ENCODE results near the gene PDE12. TPM values are rescaled to one million over a fixed set of nuclear protein-coding genes. Genes with fewer than 3 reads are reported as not detected.

The PDE12 gene
- total and polyA plus RNA-seq, 2 donors (not counting 3 experiments of a cell fraction or from before 2014, with no cell fraction given), result 12.8 to 20.4 TPM

DNA sequence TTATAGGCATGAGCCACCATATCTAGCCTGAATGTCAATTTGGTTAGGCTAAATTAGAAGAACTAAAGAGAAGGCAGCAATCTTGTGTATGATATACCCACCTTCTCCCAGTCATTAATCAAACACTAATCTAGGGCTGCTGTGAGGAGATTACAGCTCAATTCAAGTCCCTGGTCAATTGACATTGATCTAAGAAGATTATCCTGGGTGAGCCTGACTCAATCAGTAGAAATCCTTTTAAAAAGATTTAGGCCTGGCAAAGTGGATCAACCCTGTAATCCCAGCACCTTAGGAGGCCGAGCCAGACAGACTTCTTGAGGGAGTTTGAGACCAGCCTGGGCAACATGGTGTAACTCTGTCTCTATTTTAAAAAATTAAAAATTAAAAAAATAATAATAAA, 9.5 kb upstream of the PDE12 start:
- no peak overlapping the region for H2AFZ ChIP-seq (ENCODE audit: low read depth, low read length)
- H3K9me1 ChIP-seq (replicated peaks; ENCODE audit: control insufficient read depth, extremely low read depth, insufficient read depth, low read length), result no peaks in the 10 kb centered on the region
- DNase-seq (ENCODE audit: low read depth, low spot score) (no peak), FAIRE-seq (no peak)
- H3K9ac ChIP-seq (replicated peaks; ENCODE audit: extremely low read depth, insufficient read depth, low read length), result no peak overlapping the region
- H3K4me2 ChIP-seq (ENCODE audit: insufficient read depth, low read length), result no peak overlapping the region
- H3K79me2 ChIP-seq (ENCODE audit: control insufficient read depth, insufficient read depth, low read length), result no peaks in the 10 kb centered on the region
- intact Hi-C loops (cut with micrococcal nuclease) (no loop called here), dilution Hi-C loops (cut with MboI; ENCODE audit: extremely low pct_ligation_motif_present, low sequenced_read_pairs) (no loop called here)
- no peak overlapping the region for H3K27ac ChIP-seq (ENCODE audit: insufficient read depth, low read depth, low read length)
- H3K27me3 ChIP-seq (ENCODE audit: control insufficient read depth in 2 of 2, insufficient read depth in 2 of 2, low read length in 2 of 2), result no peaks in the 10 kb centered on the region
- no peaks in the 10 kb centered on the region for H3K36me3 ChIP-seq (ENCODE audit: control insufficient read depth in 2 of 2, extremely low read depth in 1 of 2, insufficient read depth in 2 of 2, low read length in 2 of 2)
- TF ChIP-seq EZH2 (IDR thresholded peaks at IDR 0.05; ENCODE audit: borderline replicate concordance, low read depth, low read length, severe bottlenecking), result no peak
- TF ChIP-seq FOS (IDR thresholded peaks at IDR 0.05; ENCODE audit: borderline replicate concordance, insufficient read depth, low read length), result no peak
- CTCF ChIA-PET, result interaction anchor here (1.2 to 1.3 kb wide), 2 partner anchors 9 to 128 kb away, joined by 3 to 5 read pairs; partner anchors contain the start of gene PDE12
- H3K4me1 ChIP-seq (ENCODE audit: control insufficient read depth, extremely low read depth, insufficient read depth, low read length), result peaks cover 9% of the 10 kb centered on the region
- H3K4me3 ChIP-seq (replicated peaks in 1 of 3; ENCODE audit: insufficient read depth in 1 of 3, low read depth in 1 of 3, low read length in 3 of 3), result no peak overlapping the region
- BruUV-seq (replicated peaks), result no TSS peak
- no peaks in the 10 kb centered on the region for H3K9me3 ChIP-seq (replicated peaks; ENCODE audit: control insufficient read depth, insufficient read depth, low read length)
- H4K20me1 ChIP-seq (replicated peaks; ENCODE audit: control insufficient read depth, extremely low read depth, insufficient read depth, low read length), result no peaks in the 10 kb centered on the region
- POLR2A ChIA-PET, result no interaction called here

DNA sequence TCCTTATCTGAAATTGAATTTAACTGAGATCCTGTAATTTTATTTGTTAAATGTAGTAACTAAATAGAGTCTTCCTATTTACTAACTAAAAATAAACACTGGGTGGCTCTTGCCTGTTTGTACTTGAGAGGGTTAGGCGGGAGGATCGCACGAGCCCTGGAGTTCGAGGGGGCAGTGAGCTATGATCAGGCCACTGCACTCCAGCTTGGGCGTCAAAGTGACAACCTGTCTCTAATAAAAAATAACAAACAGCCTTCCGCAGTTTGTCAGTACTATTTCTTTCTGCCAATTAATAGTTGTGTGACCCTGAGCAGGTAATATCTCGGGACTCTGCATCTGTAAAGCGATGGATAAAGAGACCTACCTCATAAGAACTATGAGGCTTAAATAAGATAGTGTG, 768 bp upstream of the PDE12 start:
- TF ChIP-seq EZH2 (IDR thresholded peaks at IDR 0.05; ENCODE audit: borderline replicate concordance, low read depth, low read length, severe bottlenecking), result no peak
- TF ChIP-seq, protein P1, sequence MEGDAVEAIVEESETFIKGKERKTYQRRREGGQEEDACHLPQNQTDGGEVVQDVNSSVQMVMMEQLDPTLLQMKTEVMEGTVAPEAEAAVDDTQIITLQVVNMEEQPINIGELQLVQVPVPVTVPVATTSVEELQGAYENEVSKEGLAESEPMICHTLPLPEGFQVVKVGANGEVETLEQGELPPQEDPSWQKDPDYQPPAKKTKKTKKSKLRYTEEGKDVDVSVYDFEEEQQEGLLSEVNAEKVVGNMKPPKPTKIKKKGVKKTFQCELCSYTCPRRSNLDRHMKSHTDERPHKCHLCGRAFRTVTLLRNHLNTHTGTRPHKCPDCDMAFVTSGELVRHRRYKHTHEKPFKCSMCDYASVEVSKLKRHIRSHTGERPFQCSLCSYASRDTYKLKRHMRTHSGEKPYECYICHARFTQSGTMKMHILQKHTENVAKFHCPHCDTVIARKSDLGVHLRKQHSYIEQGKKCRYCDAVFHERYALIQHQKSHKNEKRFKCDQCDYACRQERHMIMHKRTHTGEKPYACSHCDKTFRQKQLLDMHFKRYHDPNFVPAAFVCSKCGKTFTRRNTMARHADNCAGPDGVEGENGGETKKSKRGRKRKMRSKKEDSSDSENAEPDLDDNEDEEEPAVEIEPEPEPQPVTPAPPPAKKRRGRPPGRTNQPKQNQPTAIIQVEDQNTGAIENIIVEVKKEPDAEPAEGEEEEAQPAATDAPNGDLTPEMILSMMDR (IDR thresholded peaks at IDR 0.05; ENCODE audit: extremely low read depth in 1 of 2, insufficient read depth in 1 of 2, low read depth in 1 of 2, low read length in 2 of 2), result no peak
- TF ChIP-seq GATA2 (IDR thresholded peaks at IDR 0.05; ENCODE audit: insufficient read depth, insufficient read length, low read depth, low read length), result no peak
- no peak for TF ChIP-seq POLR2A (IDR thresholded peaks at IDR 0.05; ENCODE audit: low read depth, low read length)
- TF ChIP-seq, protein P2, sequence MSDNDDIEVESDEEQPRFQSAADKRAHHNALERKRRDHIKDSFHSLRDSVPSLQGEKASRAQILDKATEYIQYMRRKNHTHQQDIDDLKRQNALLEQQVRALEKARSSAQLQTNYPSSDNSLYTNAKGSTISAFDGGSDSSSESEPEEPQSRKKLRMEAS (IDR thresholded peaks at IDR 0.05; ENCODE audit: insufficient read depth, insufficient read length), result no peak
- dilution Hi-C loops (cut with MboI; ENCODE audit: extremely low pct_ligation_motif_present, low sequenced_read_pairs), result no loop called here
- POLR2A ChIA-PET, result interaction anchor here (1.1 kb wide), 1 partner anchor 37 kb away, joined by 5 read pairs; no protein-coding TSS in a partner anchor

More for the DNA sequence above, 768 bp upstream of the PDE12 start:
- H2AFZ ChIP-seq (ENCODE audit: low read depth, low read length), result peak overlapping the region; percentile 89
- H3K9ac ChIP-seq (replicated peaks; ENCODE audit: extremely low read depth, insufficient read depth, low read length), result peak overlapping the region; percentile 70
- H3K79me2 ChIP-seq (ENCODE audit: control insufficient read depth, insufficient read depth, low read length), result peaks cover 36% of the 10 kb centered on the region
- H3K4me2 ChIP-seq (ENCODE audit: insufficient read depth, low read length), result peak overlapping the region; percentile 96
- no peaks in the 10 kb centered on the region for H3K36me3 ChIP-seq (ENCODE audit: control insufficient read depth in 2 of 2, extremely low read depth in 1 of 2, insufficient read depth in 2 of 2, low read length in 2 of 2)
- no TSS peak for BruUV-seq (replicated peaks)
- CTCF ChIA-PET, result interaction anchor here (1.0 to 3.3 kb wide), 6 partner anchors 9 to 158 kb away, joined by 3 to 27 read pairs (median 5); no protein-coding TSS in a partner anchor
- H3K9me1 ChIP-seq (replicated peaks; ENCODE audit: control insufficient read depth, extremely low read depth, insufficient read depth, low read length), result no peaks in the 10 kb centered on the region
- no peaks in the 10 kb centered on the region for H3K9me3 ChIP-seq (replicated peaks; ENCODE audit: control insufficient read depth, insufficient read depth, low read length)
- H3K27me3 ChIP-seq (ENCODE audit: control insufficient read depth in 2 of 2, insufficient read depth in 2 of 2, low read length in 2 of 2), result no peaks in the 10 kb centered on the region
- H3K4me3 ChIP-seq (replicated peaks in 1 of 3; ENCODE audit: insufficient read depth in 1 of 3, low read depth in 1 of 3, low read length in 3 of 3), result peak overlapping the region in 2 of 3 experiments; percentile 48 to 84
- peak overlapping the region; percentile 81 for H3K27ac ChIP-seq (ENCODE audit: insufficient read depth, low read depth, low read length)
- intact Hi-C loops (cut with micrococcal nuclease), result loop anchor here (5.0 to 10.0 kb wide), 2 partner anchors 381 to 453 kb away; no protein-coding TSS in a partner anchor
- no peak for FAIRE-seq
- H4K20me1 ChIP-seq (replicated peaks; ENCODE audit: control insufficient read depth, extremely low read depth, insufficient read depth, low read length), result no peaks in the 10 kb centered on the region
- H3K4me1 ChIP-seq (ENCODE audit: control insufficient read depth, extremely low read depth, insufficient read depth, low read length), result peaks cover 16% of the 10 kb centered on the region
- no peak for DNase-seq (ENCODE audit: low read depth, low spot score)
